Inferior parietal cortex (tissue), 1 donor: Measurements from ENCODE around the gene GJB5.

Experiments used
- DNase-seq: peaks from one replicate; pipeline ENCODE4 v3.0.0-alpha.2; 2016; ENCODE audit errors: extremely low spot score

The GJB5 gene

DNA sequence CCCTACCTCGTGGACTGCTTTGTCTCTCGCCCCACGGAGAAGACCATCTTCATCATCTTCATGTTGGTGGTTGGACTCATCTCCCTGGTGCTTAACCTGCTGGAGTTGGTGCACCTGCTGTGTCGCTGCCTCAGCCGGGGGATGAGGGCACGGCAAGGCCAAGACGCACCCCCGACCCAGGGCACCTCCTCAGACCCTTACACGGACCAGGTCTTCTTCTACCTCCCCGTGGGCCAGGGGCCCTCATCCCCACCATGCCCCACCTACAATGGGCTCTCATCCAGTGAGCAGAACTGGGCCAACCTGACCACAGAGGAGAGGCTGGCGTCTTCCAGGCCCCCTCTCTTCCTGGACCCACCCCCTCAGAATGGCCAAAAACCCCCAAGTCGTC is 39.9 kb downstream of the GJB5 start:
- no peak for DNase-seq

DNA sequence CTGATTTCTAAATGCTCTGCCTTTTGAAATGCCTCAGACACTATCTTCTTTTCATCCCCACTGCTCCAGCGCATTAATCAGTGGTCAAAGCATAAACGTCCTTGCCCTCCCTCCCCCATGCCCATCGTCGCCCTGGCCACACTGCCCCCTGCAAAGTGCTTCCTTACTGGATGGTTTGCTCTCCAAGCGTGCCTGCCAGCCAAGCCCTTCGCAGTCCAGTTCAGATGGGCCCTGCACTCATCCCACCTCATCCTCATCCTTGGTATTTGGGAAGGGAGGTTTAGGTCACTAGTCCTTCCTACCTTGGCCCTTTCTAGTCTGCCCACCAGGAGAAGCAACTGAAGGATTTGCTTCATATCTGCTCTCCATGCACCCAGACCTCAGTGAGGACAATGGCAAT is 41.1 kb downstream of the GJB5 start:
- no peak for DNase-seq

DNA sequence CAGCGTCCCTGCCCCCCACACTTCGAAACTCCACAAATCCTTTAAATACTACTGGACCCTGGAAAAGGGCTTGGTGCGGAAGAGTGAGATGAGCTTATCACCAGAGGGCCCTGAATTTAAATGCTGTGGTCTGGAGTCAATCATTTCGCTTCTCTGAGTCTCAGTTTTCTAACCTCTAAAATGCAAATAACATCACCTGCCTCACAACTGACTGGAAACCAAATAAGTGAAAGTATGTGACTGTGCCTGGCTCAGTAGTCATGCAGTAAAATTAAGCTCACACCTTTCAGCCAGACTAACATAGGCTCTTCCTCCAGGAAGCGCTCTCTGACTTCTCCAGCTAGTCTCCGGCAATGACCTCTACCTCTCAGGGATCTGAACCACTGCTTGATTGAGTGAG is 42.1 kb downstream of the GJB5 start:
- no peak for DNase-seq

DNA sequence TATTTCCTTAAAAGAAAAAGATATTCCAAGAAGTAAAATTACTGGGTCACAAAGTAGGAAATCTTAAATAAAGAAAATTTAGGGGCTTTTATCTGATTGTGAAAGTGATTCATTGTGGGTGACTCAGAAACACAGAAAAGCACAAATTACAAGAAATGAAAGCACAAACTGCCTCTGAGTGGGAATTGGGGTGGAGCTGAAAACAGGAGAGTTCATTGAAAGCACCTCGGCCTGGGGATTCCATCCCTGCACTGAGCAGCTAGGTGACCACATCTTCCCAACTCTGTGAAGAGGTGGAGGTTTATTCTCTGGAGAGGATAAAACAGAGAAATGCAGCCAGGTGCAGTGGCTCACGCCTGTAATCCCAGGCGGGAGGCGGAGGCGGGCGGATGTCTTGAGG is 45.4 kb downstream of the GJB5 start:
- no peak for DNase-seq

DNA sequence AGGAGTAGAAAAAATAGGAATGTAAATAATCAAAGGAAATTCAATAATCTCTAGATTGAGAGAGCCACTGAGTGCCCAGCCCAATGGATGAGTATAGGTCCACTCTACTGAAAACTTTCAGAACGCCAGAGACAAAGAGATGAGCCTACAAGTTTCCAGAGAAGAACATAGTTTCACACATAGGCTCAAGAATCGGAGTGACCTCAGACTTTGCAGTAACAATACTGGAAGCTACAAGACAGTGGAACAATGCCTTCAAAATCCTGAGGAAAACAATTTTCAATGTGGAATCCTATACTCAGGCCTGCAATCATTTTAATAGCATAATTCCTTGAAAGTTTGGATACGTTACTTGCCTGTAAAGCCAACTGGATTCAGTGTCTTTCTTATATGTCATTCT is 48.9 kb downstream of the GJB5 start:
- no peak for DNase-seq

DNA sequence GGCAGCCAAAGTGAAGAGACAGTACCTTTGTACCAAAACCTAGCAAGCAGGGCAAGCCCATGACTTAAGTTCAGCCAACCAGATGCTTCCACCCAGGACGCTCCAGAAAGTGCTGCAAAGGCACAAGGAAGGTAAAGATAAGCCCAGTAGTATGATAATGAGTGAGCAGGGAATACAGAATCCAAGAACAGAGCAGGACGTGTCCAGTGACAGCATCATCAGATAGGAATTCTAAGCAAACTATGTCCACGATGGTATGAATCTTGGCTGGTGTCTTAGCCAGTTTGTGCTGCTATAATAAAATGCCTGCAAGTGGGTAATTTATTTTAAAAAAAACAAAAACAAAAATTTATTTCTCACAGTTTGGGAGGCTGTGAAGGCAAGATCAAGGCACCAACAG is 51.5 kb downstream of the GJB5 start:
- DNase-seq = no peak
